Measurements from ENCODE around the gene FOXD4.
"Not testable (repeated sequence)": the region's sequence is repeated elsewhere in the genome, so short reads cannot be mapped to it uniquely, and the experiment has no call there.

FOXD4 gene

DNA sequence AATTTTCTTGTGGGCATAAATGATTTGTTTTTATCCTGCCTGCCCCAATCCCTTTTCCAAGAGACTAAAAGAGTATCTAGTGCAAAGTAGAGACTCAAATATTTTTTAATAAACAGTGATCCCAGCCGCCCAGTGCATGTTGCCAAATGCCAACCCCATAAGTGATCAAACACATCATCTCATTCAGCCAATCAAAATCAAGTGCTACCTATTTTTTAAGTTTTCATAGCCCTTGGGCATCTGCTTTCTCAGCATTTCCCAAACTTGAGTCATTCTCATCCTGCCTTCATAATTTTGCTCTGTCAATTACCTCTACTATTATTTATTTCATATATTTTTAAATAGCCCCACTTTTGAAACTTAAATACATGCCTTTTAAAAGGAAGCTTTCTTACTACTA is 27.4 kb downstream of the FOXD4 start:
- DNase-seq, result not testable (repeated sequence)

DNA sequence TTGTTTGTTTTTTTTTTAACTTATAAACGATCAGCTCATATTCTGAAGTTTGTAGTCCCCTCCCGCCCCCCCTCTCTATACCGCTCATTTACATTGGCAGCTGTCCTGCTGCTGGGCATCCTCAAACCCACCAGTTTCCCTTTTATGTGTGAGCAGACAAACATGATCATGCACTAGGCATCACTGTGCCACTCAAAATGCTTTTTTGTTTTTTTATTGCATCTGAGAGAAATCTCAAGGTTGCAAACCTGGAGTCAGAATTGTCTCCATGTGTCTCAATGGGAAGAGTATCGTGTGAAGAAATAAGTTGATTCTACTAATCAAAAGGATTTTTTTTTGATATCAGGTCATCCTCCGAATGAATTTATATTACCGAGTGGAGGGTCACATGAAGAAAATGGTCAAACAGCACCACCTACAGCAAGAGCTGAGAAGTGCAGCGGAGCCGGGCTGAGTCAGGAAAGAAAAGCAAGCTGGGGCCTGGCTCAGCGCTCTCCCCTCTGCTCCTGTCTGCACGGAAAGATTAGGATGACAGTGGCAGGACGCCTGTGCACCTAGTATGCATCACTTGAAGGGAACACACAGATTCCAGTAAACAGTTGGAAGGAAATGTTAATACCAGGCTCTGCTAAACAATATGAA is 29.7 kb downstream of the FOXD4 start:
- not testable (repeated sequence) for DNase-seq

DNA sequence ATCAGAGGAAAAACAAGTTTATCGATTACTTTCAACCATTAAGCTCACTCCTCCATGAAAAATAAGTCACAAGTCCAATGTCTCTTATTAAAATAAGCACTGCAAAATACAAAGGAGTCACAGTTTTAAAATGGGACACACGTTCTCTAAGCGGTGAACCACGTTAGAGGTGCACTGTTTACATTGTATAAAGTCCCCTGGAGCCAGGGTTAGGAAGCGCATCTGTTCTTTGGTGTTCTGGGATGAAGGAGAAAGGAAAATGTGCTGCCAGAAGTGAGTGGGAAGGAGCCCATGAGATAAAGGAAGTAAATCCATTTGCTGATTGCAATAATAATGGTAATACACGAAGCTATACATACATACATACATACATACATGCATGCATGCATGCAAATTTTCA is 30.4 kb downstream of the FOXD4 start:
- not testable (repeated sequence) for DNase-seq

GRCh38 chr9:87105-87504 is 31.1 kb downstream of the FOXD4 start:
- not testable (repeated sequence) for DNase-seq

DNA sequence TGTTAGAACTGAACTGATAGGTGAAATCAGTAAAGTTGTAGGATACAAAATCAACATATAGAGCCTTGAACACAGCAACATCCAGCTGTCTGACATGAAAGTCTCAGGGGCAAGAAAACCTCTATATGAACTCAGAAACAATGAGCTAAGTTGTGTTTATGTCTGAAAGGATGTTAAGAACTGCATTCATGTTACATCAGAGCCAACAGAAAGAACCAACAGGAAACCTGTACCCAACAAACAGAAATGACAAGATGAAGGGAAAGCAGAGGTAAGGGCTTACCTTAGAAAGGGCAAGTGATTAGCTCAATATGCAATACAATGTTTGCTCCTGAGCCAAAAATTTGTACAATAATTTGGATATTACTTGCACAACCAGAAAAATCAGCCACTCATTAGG is 31.5 kb downstream of the FOXD4 start:
- not testable (repeated sequence) for DNase-seq

DNA sequence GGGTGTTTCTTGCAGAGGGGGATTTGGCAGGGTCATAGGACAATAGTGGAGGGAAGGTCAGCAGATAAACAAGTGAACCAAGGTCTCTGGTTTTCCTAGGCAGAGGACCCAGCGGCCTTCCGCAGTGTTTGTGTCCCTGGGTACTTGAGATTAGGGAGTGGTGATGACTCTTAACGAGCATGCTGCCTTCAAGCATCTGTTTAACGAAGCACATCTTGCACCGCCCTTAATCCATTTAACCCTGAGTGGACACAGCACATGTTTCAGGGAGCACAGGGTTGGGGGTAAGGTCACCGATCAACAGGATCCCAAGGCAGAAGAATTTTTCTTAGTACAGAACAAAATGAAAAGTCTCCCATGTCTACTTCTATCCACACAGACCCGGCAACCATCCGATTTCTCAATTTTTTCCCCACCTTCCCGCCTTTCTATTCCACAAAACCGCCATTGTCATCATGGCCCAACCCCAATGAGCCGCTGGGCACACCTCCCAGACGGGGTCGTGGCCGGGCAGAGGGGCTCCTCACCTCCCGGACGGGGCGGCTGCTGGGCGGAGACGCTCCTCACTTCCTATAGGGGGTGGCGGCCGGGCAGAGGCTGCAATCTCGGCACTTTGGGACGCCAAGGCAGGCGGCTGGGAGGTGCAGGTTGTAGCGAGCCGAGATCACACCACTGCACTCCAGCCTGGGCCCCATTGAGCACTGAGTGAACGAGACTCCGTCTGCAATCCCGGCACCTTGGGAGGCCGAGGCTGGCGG is 35.1 kb downstream of the FOXD4 start:
- DNase-seq, result not testable (repeated sequence)

- not testable (repeated sequence) for DNase-seq
Measured at GRCh38 chr9:78333-78732, 39.9 kb downstream of the FOXD4 start.

DNA sequence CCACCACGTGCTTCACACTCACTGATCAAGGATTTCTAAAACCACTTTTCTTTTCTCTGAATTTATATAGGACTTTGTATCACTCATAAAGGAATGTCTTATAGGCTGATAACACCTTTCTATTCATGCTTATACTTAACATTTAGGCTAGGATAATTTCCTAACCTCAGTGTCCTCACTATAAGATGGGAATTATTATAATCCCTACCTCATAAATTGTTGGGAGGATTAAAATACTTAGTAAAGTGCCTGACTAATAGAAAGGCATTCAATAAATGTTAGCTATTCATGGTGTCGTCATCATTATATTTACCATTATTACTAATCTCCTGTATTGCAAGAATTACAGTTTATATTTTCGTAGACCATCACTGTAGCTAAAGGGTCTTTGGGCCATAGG is 41.8 kb downstream of the FOXD4 start:
- not testable (repeated sequence) for DNase-seq

DNA sequence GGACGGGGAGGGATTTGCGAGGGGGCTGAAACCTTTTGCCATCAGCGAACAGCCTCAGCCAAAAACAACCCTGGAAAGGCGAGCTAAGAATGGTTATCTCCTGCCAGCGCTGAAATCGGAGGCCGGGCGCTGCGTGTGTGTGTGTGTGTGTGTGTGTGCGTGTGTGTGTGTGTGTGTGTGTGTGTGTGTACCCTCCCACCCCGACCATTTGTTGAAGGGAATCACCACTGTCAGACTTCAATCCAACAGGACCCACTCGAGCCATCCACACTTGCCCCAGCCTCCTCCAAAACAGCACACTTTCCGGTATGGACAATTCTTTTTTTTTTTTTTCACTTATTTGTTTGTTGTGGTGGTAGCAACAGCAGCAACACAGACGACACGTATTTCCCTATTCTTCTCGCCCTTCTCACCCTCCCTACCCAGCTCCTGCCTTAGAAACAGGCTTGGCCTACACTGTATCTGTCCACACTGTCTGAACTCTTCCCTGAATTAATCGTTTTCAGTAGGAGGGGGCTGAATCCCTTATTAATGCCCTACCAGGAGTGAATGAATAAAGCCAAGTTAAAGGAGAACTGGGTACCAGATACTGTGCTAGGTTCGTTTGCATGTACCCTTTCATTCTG is 44.2 kb downstream of the FOXD4 start:
- not testable (repeated sequence) for DNase-seq

DNA sequence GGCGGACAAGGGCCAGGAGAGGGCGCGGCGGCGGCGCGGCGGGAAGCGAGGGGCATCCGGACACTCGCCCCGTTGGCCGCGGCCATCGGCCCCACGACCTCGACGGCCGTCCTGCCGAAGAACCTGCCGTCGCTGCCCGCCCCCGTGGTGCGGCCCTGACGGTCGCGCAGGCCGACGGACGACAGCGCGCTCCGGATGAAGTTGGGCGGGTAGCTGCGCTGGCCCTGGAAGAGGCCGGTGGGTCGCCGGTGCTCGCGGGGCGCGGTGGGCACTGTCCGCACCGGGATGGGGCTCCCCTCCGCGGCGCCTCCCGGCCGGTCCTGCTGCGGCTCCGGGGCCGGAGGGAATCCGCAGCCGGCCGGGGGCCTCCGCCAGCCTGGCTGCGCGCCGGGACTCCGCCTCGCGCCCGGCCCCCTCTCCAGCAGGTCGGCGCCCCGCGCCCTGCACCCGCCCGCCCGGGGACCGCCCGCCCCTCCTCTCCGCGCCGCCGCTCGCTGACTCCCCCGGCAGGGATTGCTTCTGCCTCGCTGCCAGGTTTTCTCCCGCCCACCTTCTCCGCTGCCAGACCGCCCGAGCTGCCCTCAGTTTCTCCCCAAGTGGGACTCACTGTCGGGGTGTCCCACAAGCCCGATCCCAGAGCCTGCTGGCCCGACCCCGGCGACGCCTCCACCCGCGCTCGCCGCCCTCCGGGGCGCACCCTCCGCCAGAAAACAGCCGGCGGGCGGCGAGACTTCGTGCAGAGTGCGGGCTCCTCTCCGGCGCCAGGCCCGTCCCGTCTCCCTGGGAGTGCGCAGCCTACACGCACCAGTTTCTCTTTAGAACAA is 44.9 kb downstream of the FOXD4 start:
- not testable (repeated sequence) for DNase-seq
